Osteoblast (primary cell): ENCODE results near the gene ULK4. TPM values are rescaled to one million over a fixed set of nuclear protein-coding genes. Genes with fewer than 3 reads are reported as not detected.

ENCODE experiments used
- DNase-seq: peaks from one replicate; pipeline ENCODE4 v3.0.0; 2011; ENCODE audit warnings: low spot score, mixed read lengths; ENCODE audit not compliant: insufficient read length; ENCODE audit errors: missing footprints
- H2AFZ ChIP-seq: 2 replicates; pipeline ENCODE4 v1.6.0; 2011; ENCODE audit warnings: mild to moderate bottlenecking, low read length
- H3K27ac ChIP-seq: 2 replicates; pipeline ENCODE4 v1.5.1; 2011; ENCODE audit warnings: mild to moderate bottlenecking, low read depth, low read length, moderate library complexity
- H3K27me3 ChIP-seq: 2 replicates; pipeline ENCODE4 v1.6.0; 2012; ENCODE audit warnings: mild to moderate bottlenecking, control low read depth, inconsistent platforms, low read length, moderate library complexity; ENCODE audit not compliant: insufficient read depth
- H3K36me3 ChIP-seq: 2 replicates; pipeline ENCODE4 v1.5.1; 2011; ENCODE audit warnings: mild to moderate bottlenecking, low read length, control low read depth, moderate library complexity; ENCODE audit not compliant: insufficient read depth
- H3K4me1 ChIP-seq: 2 replicates; pipeline ENCODE4 v1.5.1; 2011; ENCODE audit warnings: mild to moderate bottlenecking, low read length, control low read depth, moderate library complexity; ENCODE audit not compliant: insufficient read depth
- H3K4me2 ChIP-seq: 2 replicates; pipeline ENCODE4 v1.6.0; 2011; ENCODE audit warnings: mild to moderate bottlenecking, low read length; ENCODE audit not compliant: insufficient read depth
- H3K4me3 ChIP-seq: fragments of 200-600 bp; sonication (generic); 3 replicates; pipeline ENCODE4 v1.5.1; 2012; ENCODE audit warnings: mild to moderate bottlenecking, low read length, inconsistent platforms; ENCODE audit not compliant: insufficient read depth
- H3K79me2 ChIP-seq: 2 replicates; pipeline ENCODE4 v1.6.0; 2012; ENCODE audit warnings: mild to moderate bottlenecking, low read length, control low read depth, inconsistent platforms; ENCODE audit not compliant: insufficient read depth
- H3K9me3 ChIP-seq: 2 replicates; pipeline ENCODE4 v1.5.1; 2011; ENCODE audit warnings: low read depth, low read length, control low read depth
- H4K20me1 ChIP-seq: 2 replicates; pipeline ENCODE4 v1.6.0; 2012; ENCODE audit warnings: mild to moderate bottlenecking, low read length, control low read depth; ENCODE audit not compliant: insufficient read depth
- total RNA-seq: library from RNA; depleted of rRNA; stranded (reverse); fragments of >200 nt; gene quantifications from 2 replicates; pipeline ENCODE4 v1.2.3, GENCODE V29; 2012
- TF ChIP-seq, protein P1 (sequence below): IDR thresholded peaks from 2 replicates; pipeline ENCODE4 v1.5.1; 2011; ENCODE audit warnings: mild to moderate bottlenecking, low read depth, low read length, moderate library complexity; ENCODE audit errors: extremely low read depth

Gene ULK4
- total RNA-seq, 1 donor, result 20.6 TPM

DNA sequence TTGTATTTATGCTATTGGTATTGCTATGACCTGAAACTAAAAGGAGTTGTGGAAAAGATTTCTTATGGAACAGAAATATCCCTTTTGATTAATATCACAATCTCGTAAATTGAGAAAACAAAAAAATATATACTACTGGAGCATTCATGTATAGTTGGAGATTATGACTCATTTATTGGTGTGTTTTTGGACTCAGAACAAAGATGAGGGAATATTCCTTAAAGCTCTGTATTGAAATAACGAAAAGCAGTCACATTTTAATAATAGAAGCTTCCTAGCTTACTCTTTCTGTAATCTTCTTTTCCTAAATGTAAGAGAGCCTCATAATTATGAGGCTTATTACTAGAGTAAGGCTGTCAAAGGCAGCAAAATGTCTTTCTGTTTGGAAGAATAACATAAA is 748.3 kb downstream of the ULK4 start:
- TF ChIP-seq, protein P1, sequence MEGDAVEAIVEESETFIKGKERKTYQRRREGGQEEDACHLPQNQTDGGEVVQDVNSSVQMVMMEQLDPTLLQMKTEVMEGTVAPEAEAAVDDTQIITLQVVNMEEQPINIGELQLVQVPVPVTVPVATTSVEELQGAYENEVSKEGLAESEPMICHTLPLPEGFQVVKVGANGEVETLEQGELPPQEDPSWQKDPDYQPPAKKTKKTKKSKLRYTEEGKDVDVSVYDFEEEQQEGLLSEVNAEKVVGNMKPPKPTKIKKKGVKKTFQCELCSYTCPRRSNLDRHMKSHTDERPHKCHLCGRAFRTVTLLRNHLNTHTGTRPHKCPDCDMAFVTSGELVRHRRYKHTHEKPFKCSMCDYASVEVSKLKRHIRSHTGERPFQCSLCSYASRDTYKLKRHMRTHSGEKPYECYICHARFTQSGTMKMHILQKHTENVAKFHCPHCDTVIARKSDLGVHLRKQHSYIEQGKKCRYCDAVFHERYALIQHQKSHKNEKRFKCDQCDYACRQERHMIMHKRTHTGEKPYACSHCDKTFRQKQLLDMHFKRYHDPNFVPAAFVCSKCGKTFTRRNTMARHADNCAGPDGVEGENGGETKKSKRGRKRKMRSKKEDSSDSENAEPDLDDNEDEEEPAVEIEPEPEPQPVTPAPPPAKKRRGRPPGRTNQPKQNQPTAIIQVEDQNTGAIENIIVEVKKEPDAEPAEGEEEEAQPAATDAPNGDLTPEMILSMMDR, result no peak
- H3K27ac ChIP-seq, result no peak overlapping the region
- H4K20me1 ChIP-seq, result peaks cover 91% of the 10 kb centered on the region
- no peak overlapping the region for H3K4me2 ChIP-seq
- no peaks in the 10 kb centered on the region for H3K9me3 ChIP-seq
- no peak overlapping the region for H2AFZ ChIP-seq
- no peak overlapping the region for H3K4me3 ChIP-seq
- peaks cover 97% of the 10 kb centered on the region for H3K79me2 ChIP-seq
- H3K4me1 ChIP-seq, result peaks cover 17% of the 10 kb centered on the region
- no peaks in the 10 kb centered on the region for H3K27me3 ChIP-seq
- H3K36me3 ChIP-seq, result no peaks in the 10 kb centered on the region
- DNase-seq, result no peak

DNA sequence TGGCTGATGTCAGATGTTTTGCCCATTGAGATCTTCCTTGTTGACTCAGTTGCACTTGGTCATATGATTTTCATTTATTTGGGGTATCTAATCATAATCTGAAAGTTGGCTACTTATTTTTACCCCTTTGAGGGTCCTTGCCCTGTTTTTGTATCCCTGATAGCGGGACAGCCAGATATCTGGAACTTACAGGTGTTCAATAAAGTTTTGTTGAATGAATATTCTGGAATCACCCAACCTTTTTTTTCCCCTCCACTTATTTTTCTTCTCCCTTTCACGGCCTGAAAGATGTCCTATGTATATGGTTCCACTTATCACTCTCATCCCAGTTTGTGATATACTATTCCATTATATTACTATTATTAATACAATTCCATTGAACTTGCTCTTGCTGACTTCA is 749.8 kb downstream of the ULK4 start:
- Histone ChIP-seq H3K27ac (no peak overlapping the region), H3K36me3 (no peaks in the 10 kb centered on the region), H3K9me3 (no peaks in the 10 kb centered on the region), H3K4me3 (no peak overlapping the region), H2AFZ (no peak overlapping the region), H3K4me2 (no peak overlapping the region), H3K27me3 (no peaks in the 10 kb centered on the region), H3K4me1 (peaks cover 17% of the 10 kb centered on the region), H3K79me2 (peaks cover 97% of the 10 kb centered on the region), H4K20me1 (peaks cover 91% of the 10 kb centered on the region)
- no peak for DNase-seq
- TF ChIP-seq, protein P1, result no peak

DNA sequence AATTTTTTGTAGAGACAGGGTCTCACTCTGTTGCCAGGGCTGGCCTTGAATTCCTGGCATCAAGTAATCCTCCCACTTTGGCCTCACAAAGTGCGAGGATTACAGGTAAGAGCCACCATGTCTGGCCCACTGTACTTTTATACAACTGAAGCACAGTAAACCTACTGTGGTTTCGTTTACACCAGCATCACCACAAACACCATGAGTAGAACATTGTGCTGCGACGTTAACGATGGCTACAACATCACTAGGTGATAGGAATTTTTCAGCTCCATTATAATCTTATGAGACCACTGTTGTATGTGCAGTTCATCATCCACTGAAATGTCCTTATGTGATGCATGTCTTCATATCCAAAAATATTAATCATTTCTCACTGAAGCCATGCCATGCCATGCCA is 750.9 kb downstream of the ULK4 start:
- no peak overlapping the region for H3K27ac ChIP-seq
- no peaks in the 10 kb centered on the region for H3K27me3 ChIP-seq
- peaks cover 91% of the 10 kb centered on the region for H4K20me1 ChIP-seq
- no peak overlapping the region for H3K4me3 ChIP-seq
- H3K9me3 ChIP-seq, result no peaks in the 10 kb centered on the region
- TF ChIP-seq, protein P1, result no peak
- H2AFZ ChIP-seq, result no peak overlapping the region
- DNase-seq, result no peak
- no peaks in the 10 kb centered on the region for H3K36me3 ChIP-seq
- no peak overlapping the region for H3K4me2 ChIP-seq
- H3K79me2 ChIP-seq, result peaks cover 97% of the 10 kb centered on the region
- peaks cover 17% of the 10 kb centered on the region for H3K4me1 ChIP-seq

DNA sequence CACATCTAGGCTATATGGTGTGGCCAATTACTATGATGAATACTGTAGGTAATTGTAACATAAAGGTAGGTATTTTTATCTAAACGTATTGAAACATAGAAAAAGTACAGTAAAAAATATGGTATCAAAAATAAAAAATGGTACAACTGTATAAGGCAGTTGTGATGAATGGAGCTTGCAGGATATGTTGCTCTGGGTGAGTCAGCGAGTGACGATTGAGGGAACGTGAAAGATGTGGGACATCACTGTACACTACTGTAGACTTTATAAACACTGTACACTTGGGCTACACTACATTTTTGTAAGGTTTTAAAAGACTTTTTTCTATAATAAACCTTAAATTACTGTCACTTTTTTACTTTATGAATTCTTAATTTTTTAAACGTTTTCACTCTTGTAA is 752.3 kb downstream of the ULK4 start:
- H3K27ac ChIP-seq, result no peak overlapping the region
- H3K4me1 ChIP-seq, result peaks cover 26% of the 10 kb centered on the region
- peaks cover 97% of the 10 kb centered on the region for H3K79me2 ChIP-seq
- peaks cover 94% of the 10 kb centered on the region for H4K20me1 ChIP-seq
- H3K4me2 ChIP-seq, result no peak overlapping the region
- H2AFZ ChIP-seq, result no peak overlapping the region
- no peaks in the 10 kb centered on the region for H3K9me3 ChIP-seq
- DNase-seq, result no peak
- no peaks in the 10 kb centered on the region for H3K27me3 ChIP-seq
- H3K36me3 ChIP-seq, result no peaks in the 10 kb centered on the region
- no peak overlapping the region for H3K4me3 ChIP-seq
- TF ChIP-seq, protein P1, result no peak
